Epithelial cell of esophagus (primary cell): ENCODE measurements around the gene MYADM.

Experiments
- DNase-seq: peaks from one replicate; pipeline ENCODE4 v3.0.0; 2010; ENCODE audit warnings: low read depth
- H3K4me3 ChIP-seq: 2 replicates; pipeline ENCODE4 v1.5.1; 2011; ENCODE audit warnings: mild to moderate bottlenecking, low read length, control low read depth
- CTCF ChIP-seq: IDR thresholded peaks from 2 replicates; pipeline ENCODE4 v1.5.1; 2011; ENCODE audit warnings: low read depth, mild to moderate bottlenecking, low read length, control low read depth, inconsistent platforms; ENCODE audit not compliant: insufficient read depth; ENCODE audit errors: missing control alignments

Gene MYADM

DNA sequence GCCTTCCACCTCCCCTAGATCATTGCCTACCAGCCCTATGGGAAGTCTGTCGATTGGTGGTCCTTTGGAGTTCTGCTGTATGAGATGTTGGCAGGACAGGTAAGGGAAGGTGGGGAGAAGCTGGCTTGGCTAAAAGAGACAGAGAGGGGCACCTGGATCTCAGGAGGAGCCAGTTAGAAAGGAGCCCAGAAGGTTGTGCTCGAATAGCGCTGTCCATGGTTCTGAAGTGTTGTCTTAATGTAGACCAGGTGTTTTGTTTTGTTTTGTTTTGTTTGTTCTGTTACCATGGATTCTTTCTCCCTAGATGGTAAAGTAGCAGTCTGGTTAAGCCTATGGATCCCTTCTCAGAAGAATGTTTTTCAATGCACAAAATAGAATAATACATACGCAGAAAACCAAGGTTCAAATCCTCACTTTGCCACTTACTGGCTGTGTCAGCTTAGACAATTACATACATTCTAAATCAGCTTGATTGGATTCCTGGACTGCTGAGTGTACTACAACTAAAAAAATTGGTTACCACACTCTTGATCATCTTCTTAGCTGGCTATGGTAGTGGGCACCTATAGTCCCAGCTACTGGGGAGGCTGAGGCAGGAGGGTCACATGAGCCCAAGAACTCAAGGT lies 35.5 kb downstream of the MYADM start:
- DNase-seq = peak; percentile 69
- no peak overlapping the region for H3K4me3 ChIP-seq
- TF ChIP-seq CTCF = no peak

DNA sequence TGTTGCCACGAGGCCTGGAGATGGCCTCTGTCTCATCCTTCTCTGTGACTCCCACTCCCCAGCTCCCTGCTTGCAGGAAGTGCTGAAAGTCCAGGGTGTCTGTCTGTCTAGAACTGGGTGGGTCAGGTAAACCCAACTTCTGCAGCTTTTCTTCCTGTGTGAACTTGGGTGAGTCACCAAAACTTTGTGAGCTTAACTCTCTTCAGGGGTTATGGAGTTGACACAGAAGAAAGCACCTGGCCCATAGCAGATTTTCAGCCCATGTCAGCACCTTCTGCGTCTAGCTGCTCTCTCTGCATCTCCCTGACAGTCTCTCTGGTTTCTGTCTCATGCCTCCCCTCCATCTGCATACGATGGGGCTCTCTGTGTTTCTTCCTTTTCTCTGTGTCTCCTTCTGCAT lies 37.2 kb downstream of the MYADM start:
- peak; percentile 28 for DNase-seq
- TF ChIP-seq CTCF = no peak
- H3K4me3 ChIP-seq = no peak overlapping the region

- no peak for TF ChIP-seq CTCF
- H3K4me3 ChIP-seq = no peak overlapping the region
- no peak for DNase-seq
Observed at GRCh38 chr19:53905787-53906186, 38.1 kb downstream of the MYADM start.

GRCh38 chr19:53906211-53907192 lies 38.8 kb downstream of the MYADM start:
- peak; percentile 24 for DNase-seq
- TF ChIP-seq CTCF = peak; percentile 74
- H3K4me3 ChIP-seq = no peak overlapping the region

GRCh38 chr19:53907193-53907581 lies 39.5 kb downstream of the MYADM start:
- no peak for TF ChIP-seq CTCF
- no peak overlapping the region for H3K4me3 ChIP-seq

GRCh38 chr19:53907690-53908089 lies 40.0 kb downstream of the MYADM start:
- no peak for TF ChIP-seq CTCF
- no peak overlapping the region for H3K4me3 ChIP-seq
- no peak for DNase-seq

More at GRCh38 chr19:53907193-53907581, 39.5 kb downstream of the MYADM start:
- no peak for DNase-seq
